Measurements from ENCODE around the gene LRRC26.
"Not testable (repeated sequence)": the region's sequence is repeated elsewhere in the genome, so short reads cannot be mapped to it uniquely, and the experiment has no call there.

LRRC26 gene

DNA sequence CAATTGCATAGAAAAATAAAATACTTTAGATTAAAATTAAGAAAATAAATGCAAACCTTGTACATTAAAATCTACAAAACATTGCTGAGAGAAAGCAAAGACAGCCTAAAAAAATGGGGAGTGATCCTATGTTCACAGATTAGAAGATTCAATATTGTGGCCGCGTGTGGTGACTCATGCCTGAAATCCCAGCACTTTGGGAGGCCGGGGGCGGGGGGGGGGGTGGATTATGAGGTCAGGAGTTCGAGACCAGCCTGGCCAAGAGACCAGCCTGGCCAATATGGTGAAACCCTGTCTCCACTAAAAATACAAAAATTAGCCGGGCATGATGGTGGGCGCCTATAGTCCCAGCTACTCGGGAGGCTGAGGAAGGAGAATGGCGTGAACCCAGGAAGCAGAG is 34.7 kb downstream of the LRRC26 start:
- DNase-seq, result not testable (repeated sequence)

DNA sequence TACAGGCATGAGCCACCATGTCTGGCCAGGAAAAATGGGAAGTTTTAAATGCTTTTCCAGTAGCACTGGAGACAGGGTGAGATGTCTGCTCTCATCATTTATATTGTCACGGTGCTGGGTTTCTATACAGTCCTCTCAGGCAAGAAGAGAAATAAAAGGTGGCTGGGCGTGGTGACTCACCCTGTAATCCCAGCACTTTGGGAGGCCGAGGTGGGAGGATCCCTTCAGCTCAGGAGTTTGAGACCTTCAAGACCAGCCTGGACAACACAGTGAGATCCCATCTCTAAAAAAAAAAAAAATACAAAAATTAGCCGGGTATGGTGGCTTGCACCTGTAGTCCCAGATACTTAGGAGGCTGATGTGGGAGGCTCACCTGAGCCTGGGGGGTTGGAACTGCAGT is 35.7 kb downstream of the LRRC26 start:
- DNase-seq, result no peak

DNA sequence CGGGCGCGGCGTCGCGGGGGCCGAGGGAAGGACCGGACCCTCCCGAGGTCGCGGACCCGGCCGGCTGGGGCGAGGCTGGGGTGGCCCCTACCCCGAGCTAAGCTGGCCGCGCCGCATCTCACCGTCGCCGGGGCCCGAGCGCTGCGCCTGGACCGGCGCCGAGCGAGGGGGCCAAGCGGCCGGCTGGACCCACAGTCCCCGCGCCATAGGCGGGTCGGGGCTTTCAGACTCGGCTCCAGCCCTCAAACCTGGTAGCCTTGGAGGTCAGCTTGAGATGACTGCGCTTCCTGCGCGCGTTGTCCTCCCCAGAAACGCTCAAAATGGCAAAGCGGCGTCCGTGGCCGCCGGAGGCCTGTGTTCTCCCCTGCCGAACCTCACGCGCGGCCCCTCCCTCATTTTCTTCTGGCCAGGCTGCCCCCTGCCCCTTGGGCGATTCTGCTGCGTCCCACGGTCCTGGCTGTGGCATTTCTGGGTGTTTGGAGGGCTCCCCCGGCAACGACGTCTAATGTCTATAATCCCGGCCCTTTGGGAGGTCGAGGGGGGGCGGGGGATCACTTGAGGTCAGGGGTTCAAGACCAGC is 39.6 kb downstream of the LRRC26 start:
- no peak for DNase-seq

DNA sequence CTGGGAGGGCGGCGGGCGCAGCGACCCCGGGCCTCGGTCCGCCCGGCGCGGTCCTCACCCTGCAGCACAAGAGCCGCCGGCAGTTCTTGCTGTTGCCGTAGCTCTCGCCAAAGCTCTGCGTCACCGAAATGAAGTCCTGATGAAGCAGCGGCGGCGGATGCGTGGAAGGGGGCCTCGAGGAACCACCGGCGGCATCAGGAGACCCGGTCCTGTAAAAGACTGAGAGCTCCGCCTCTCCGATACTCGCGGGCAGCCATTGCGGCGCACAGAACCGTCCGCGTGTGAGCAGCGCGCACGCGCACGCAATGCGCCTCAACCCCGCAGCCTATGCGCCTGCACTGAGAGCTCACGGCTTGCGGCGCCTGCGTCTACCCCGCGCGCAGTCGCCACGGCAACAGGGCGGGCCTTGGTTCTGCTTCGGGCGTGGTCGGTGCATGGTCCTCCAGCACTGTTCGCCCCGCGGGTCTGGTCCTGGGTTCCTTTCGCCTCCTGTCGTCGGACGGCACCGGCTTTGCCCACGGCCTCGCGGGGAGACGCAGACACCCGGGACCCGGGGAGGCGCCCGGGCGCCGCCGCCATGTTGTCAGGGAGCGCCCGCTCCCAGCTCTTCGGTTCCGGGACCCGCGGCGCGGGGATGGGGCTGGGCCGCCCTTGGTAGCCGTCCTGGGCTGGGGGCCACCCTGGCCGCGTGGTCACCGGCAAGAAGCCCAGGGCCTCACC is 40.2 kb downstream of the LRRC26 start:
- peak; percentile 79 for DNase-seq

DNA sequence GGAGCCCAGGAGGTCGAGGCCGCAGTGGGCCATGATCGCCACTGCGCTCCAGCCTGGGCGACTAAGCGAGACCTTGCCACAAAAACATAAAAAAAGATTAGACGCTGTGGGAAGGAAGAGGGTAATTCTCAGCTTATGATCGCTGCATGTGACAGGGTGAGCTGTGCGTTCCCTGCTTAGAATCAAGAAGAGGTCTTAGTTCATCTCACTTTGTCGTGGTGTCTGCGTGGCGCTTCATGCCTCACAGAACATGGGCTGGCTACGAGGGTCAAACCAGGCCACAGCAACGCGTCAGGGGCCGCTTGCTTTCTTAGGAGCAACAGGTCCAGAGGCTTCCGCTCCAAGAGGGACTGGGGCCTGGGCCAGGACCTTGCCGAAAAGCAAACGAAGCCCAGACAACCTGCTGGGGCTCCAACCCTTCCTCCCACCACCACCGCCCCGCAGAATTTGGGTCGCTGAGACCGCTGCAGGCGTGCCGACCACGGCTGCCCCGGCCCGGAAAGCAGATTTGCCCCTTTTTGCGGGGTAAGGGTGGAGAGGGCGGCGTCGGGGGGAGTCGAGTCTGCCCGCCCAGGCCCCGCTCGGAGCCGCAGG is 40.9 kb downstream of the LRRC26 start:
- DNase-seq, result no peak

DNA sequence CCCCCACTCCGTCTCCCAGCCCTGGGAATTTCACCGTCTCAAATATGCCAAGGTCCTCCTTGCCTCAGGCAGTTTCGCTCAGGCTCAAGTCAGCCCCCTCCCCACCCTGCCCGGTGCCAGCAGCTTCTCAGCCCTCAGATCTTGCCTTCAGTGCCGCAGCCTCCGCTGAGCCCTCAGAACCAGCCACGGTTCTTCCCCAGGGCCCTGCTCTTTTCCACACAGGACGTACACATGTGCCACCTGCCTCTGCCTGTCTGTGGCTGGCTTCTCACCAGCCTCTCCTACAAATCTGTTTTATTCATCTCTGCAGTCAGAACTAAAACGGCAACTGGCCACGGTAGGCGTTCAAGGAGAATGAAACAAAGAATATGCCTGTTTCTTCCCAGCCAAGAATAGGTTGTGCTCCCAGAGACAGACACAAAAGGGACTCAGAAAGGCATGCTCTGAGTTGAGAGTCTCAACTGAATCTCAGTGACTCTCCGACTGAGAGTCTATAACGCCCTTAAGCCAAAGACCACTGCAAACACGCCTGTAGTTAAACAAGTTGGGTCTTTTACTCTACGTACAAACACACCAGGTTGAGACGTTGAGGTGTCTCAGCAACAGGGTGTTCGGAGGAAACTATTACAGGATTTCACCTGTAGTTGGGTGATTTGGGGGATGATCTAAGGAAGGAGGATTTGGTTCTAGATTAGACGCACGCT is 41.5 kb downstream of the LRRC26 start:
- DNase-seq, result no peak

DNA sequence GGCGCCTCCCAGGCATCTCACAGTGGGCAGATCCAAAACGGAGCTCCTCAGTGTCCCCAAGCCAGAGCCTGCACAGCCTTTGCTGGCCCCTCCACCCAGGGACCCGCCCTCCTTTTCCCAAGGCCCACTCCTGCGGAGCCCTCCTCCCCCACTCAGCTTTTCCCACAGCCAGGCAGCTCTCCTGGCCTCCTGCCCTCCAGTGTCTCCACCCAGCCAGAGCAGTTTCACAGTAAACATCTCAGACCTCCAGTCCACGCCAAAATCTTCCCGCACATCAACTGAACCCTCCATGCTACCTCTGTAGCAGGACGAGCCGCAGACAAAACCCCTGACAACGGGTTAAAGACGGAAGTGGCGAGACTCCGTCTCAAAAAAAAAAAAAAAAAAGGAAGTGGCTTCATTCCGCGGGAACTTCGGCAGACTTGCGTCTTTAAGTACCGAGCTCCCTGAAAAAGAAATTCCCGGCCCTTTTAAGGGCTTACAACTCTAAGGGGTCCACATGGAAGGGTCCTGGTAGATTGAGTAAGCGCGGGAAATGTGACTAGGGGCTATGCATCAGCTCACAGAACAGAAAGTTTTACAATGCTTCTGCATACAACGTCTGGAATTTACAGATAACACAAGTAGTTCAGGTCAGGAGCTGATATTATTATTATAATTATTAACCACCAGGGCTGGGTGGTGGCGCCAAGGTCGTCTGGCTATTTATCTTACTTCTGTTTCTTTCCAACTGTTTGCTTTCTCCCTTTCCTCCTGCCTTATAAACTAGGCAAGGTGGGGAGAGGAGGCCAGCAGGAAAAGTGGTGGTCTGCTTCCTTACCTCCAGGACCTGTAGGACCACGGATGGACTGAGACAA is 42.3 kb downstream of the LRRC26 start:
- no peak for DNase-seq

DNA sequence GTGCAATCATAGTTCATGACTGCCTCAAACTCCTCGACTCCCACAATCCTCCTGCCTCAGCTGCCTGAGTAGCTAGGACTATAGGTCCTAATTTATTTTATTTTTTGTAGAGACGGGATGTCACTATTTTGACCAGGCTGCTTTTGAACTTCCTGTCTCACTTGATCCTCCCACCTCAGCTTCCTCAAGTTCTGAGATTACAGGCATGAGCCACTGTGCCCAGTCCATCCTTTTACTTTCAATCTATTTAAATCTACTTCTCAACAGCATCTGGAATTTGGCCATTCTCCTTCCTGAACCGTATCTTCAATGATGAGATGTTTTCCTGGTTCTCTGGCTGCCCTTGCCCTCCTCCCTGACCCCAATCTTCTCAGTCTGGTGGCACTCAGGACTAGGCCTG is 43.1 kb downstream of the LRRC26 start:
- DNase-seq, result no peak

DNA sequence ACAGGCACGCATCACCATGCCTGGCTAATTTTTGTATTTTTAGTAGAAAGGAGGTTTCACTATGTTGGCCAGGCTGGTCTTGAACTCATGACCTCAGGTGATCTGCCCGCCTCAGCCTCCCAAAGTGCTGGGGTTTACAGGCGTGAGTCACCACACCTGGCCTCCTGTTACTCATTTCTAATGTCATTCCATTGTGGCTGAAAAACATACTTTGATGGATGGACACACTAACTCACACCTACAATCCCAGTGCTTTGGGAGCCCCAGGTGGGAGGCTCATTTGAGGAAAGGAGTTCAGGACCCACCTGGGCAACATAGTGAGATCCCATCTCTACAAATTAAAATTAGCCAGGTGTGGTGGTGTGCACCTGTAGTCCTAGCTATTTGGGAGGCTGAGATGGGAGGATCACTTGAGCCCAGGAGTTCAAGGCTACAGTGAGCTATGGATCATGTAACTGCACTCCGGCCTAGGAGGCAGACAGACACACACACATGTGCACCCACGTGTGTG is 45.8 kb downstream of the LRRC26 start:
- DNase-seq, result not testable (repeated sequence)

DNA sequence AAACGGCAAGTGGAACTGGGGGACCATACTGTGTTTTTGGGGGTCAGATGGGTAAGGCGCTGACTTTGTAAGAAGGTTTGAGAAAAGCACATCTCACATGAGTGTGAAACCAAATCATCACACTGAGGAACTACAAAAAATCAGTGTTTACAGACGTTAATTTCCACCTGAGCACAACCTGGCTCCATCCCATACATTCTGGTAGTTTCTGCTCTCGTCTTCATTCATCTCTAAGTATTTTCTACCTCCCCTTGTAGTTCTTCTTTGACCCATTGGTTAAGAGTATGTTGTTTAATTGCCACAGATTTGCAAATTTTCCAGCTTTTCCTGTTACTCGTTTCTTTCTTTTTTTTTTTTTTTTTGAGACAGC is 46.4 kb downstream of the LRRC26 start:
- DNase-seq, result no peak

DNA sequence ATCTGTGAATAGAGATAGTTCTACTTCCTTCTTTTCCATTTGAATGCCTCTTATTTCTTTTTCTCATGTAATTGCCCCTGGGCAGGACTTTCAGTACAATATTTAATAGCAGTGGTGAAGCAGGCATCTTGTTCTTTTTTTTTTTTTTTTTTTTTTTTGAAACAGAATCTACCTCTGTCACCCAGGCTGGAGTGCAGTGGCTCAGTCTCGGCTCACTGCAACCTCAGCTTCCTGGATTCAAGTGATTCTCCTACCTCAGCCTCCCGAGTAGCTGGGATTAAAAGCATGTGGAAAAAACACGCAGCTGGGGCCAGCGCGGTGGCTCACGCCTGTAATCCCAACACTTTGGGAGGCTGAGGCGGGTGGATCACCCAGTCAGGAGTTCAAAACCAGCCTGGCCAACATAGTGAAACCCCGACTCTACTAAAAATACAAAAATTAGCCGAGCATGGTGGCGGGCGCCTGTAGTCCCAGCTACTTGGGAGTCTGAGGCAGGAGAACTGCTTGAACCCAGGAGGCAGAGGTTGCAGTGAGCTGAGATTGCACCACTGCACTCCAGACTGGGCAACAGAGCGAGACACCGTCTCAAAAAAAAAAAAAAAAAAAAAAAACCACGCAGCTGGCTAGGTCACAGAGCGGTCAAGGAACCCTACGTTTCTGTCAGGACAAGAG is 46.9 kb downstream of the LRRC26 start:
- not testable (repeated sequence) for DNase-seq

DNA sequence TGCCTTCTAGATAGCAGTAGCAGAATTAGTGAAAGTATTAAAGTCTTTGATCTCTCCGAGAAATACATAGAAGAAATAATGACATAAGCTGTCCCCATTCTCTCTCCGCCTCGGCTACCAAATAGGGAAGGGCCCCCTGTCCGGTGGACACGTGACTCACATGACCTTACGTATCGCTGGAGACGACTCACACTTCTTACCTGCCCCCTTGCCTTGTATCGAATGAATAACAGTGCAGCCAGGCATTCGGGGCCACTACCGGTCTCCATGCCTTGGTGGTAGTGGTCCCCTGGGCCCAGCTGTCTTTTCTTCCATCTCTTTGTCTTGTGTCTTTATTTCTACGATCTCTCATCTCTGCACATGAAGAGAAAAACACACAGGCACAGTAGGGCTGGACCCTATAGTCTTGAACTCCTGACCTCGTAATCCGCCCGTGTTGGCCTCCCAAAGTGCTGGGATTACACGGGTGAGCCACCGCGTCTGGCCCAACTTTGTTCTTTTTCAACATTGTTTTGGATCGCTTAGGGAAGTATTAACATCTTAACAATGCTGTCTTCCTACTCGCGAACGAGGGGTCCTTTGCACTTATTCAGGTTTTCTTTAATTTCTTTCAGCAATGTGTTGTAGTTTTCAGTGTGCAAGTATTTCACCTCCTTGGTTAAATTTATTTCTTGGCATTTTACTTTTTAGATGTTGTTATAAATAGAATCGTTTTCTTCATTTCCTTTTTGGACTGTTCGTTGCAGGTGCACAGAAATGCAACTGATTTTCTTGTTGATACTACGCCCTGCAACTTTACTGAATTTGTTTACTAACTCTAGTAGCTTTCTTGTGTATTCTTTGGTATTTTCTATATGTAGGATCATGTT is 47.7 kb downstream of the LRRC26 start:
- not testable (repeated sequence) for DNase-seq

Measured in effector CD8-positive, alpha-beta T cell (primary cell).